MG63 (cell line): Measurements from ENCODE around the gene STK11. TPM values are rescaled to one million over a fixed set of nuclear protein-coding genes. Genes with fewer than 3 reads are reported as not detected.

Experiments
- DNase-seq: peaks from one replicate; pipeline ENCODE4 v3.0.0-alpha.2; 2020
- H3K27me3 ChIP-seq: fragments of 250-450 bp; sonication (Bioruptor Pico); 2 replicates; pipeline ENCODE4 v1.5.1; 2020; ENCODE audit warnings: mild to moderate bottlenecking, moderate library complexity
- H3K36me3 ChIP-seq: fragments of 250-450 bp; sonication (Bioruptor Pico); 2 replicates; pipeline ENCODE4 v1.5.1; 2020; ENCODE audit warnings: mild to moderate bottlenecking, moderate library complexity
- H3K4me3 ChIP-seq: fragments of 250-450 bp; sonication (Bioruptor Pico); 2 replicates; pipeline ENCODE4 v1.5.1; 2020; ENCODE audit warnings: mild to moderate bottlenecking, moderate library complexity
- H3K9me3 ChIP-seq: fragments of 250-450 bp; sonication (Bioruptor Pico); 2 replicates; pipeline ENCODE4 v1.5.1; 2020; ENCODE audit warnings: mild to moderate bottlenecking, moderate library complexity
- total RNA-seq: library from RNA; depleted of rRNA; stranded (reverse); fragments of >200 nt; shearing (Covaris generic); gene quantifications from 2 replicates; pipeline ENCODE4 v1.2.3, GENCODE V29; 2014; ENCODE audit warnings: low replicate concordance

STK11 gene
- total RNA-seq, 1 experiment from 2014 or later: 51.5 TPM

DNA sequence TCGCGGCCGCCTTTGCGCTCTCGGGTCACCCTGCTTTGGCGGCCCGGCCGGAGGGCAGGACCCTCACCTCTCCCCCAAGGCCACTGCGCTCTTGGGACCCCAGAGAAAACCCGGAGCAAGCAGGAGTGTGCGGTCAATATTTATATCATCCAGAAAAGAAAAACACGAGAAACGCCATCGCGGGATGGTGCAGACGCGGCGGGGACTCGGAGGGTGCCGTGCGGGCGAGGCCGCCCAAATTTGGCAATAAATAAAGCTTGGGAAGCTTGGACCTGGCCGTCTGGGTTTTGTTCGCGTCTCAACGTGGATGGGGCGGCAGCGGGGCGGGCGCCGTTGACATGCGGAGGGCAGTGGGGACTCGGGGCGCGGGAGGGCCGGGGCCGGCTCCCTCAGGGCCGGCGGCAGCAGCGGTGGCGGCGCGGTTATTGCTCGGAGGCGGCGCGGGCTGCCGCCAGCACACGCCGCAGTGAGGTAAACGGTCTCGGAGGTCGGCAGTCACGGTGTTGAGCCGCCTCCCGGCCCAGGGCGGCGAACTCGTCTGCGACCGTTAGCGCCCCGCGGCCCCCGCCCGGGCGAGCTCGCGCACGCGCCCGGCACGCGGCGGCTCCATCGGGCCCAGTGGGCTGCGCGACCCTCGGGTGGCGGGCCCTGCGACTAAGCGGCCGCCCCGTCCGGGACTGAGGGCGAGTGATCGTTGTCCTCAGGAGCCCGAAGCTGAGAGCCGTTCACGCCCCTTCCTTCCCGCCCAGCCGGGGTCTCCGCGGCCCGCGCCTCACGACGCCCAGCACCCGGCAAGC lies 22.8 kb downstream of the STK11 start:
- Histone ChIP-seq H3K4me3 (no peak overlapping the region), H3K9me3 (no peaks in the 10 kb centered on the region), H3K36me3 (no peaks in the 10 kb centered on the region), H3K27me3 (no peaks in the 10 kb centered on the region)
- no peak for DNase-seq

DNA sequence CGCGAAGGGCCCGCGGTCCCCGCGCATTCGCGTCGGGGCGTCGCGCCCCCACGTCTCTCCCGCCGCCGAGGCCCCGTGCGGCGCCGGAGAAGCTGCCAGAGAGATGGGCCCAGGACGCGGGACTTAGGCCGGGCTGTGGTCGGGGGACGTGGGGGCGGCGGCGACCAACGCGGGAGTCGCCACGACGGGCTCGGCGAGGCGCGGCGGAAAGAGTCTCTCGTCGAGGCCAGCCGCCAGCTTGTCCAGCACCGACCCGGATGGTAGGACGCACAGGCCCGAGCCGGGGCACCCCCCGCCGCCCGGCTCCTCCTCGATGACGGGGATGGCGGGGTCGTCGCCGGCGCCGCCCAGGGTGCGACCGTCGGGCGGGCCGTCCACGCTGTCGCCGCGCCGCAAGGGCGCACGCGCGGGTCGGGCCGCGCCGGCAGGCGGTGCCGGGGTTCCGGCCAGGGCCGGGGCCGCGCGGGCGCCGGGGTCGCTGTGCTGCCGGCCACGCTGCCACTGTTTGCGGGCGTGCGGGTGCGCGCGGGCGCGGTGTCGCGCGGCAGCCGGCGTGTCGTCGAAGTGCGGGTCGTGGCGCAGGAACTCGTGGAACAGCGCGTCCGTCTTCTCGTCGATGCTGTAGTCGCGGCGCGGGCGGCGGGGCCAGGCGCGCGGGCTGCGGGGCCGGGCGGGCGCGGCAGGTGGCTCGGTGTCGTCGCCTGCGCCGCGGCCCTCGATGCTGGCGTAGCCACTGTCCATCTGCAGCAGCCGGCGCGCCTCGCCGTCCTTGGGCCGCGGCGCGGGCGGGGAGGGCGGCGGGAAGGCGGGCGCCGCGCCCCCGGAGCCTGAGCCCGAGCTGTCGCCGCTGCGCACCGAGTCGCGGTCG lies 23.7 kb downstream of the STK11 start:
- H3K36me3 ChIP-seq: no peaks in the 10 kb centered on the region
- no peaks in the 10 kb centered on the region for H3K9me3 ChIP-seq
- no peak for DNase-seq
- no peak overlapping the region for H3K4me3 ChIP-seq
- H3K27me3 ChIP-seq: no peaks in the 10 kb centered on the region

DNA sequence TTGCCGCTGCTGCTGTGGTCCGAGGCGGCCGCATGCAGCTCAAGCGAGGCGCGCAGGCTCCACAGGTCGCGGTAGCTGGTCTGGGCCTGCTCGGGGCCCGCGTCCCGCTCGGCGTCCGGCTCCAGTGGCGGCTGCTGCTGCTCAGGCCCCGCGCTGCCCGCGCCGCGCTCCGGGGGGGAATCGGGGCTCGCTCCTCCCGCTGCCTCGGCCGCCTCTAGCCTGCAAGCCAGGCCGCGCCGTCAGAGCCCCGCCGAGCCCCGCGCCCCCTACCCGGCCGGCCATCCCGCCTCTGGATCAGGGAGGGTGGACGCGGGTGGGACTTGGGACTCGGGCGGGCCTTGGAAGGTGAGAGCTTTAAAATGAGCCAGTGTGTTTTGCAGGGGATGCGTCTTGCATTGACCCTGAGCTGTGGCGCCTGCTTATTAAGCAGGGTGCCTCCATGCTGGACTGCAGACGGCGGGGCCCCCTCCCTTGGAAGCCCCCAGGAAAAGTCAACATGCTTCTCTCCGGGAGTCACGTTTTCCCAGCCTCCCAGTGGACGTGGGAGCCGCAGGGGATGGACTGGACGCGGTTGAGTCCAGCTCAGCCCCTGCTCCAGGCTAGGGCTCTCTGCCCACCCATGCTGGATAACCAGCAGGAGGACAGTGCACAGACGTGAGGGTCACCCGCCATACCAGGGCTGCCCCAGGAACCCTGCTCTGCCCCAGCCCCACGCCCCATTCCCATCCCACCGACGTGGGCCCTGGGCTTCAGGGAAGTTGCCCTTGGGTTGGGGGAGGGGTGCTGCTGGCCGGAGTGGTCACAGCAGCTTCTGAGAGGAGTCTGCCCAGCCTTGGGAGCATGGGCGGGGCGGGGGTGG lies 24.6 kb downstream of the STK11 start:
- no peak for DNase-seq
- Histone ChIP-seq H3K9me3 (no peaks in the 10 kb centered on the region), H3K4me3 (no peak overlapping the region), H3K27me3 (no peaks in the 10 kb centered on the region), H3K36me3 (no peaks in the 10 kb centered on the region)

DNA sequence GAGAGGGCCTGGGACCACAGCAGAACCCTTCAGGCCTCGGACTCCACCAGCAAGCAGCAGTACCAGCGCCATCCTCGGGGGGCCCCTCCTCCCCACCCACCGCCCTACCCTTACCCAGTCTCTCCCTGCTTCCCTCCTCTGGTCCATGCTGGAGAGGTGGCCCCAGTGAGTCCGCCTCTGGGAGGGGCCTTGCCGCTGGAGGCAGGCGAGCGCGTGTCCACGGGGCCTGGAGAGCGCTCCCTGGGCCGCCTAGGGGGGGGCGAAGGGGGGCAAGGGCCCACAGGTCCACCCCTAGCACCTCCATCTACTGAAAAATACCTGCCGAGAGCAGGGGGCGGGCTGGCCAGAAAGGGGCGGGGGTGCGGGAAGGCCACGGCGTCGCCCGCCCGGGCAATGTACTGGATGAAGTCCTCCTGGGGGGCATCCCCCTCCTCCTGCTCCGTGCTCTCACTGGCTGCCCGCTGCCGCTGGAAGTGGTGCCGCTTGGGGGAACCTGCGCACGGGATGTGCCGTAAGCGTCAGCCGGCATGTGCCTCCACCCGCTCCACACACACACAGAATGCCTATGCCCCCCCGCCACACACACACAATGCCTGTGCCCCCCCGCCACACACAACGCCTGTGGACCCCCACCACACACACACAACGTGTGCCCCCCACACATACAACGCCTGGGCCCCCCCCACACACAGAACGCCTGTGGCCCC lies 25.4 kb downstream of the STK11 start:
- H3K9me3 ChIP-seq: no peaks in the 10 kb centered on the region
- H3K27me3 ChIP-seq: no peaks in the 10 kb centered on the region
- no peaks in the 10 kb centered on the region for H3K36me3 ChIP-seq
- no peak for DNase-seq
- H3K4me3 ChIP-seq: no peak overlapping the region

DNA sequence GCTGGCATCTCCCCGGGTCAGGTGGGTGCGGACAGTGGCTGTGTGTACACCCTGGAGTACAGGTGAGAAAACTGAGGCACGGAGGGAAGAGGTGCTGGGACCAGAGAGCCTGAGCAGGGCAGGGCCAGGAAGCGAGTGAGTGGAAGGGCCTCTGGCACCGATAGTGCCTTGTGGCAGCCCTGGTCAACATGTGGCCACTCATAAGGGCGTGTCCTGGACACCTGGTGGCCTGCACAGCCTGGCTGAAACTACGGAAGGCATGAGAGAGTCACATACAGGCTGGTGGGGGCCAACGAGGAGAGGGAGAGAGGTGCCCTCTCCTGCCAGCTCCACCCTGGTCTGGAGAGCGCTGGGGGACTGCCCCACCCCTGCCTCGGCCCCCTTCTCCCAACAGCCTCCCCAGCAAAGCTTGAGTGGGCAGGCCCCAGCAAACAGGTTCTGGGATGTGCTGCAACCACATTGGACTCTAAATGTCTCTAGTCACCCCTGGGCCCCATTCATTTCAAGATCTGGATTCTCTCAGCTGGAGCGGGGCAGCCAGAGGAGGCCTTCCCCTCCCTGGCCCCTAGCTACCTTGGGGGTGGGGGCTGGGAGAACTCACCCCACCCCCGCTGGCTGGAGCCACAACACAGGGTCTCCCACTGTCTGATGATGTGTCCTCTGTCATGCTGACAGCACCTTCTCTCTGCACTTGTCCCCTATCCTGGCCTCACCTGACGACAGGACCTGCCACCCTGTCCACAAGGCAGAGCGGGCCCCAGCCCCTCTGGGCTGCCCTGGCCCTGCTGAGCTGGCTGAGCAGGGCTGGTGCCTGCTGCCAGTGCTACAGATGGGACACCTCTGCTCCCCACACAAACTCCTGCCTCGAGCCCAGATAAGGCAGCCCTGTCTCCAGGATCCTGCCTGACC lies 26.4 kb downstream of the STK11 start:
- Histone ChIP-seq H3K4me3 (no peak overlapping the region), H3K36me3 (no peaks in the 10 kb centered on the region), H3K9me3 (no peaks in the 10 kb centered on the region), H3K27me3 (no peaks in the 10 kb centered on the region)
- DNase-seq: no peak

DNA sequence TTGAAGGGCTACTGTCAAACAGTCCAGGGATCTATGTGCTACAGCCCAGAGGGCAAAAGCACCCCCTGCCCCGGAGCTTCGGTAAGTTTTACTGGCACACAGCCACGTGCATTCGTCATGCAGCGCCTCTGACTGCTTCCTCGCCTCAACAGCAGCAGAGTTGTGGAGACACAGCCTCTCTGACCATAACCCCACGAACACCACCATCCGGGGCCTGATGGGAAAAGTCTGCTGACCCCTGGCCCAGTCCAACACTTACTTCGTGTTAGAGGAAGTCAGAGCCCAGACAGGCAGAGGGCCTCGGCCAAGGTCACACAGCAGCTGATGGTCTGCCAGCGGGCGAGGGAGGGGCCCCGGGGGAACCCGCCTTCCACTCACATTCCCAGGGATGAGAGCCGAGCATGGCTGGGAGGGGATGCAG lies 27.1 kb downstream of the STK11 start:
- DNase-seq: no peak
- Histone ChIP-seq H3K27me3 (no peaks in the 10 kb centered on the region), H3K9me3 (no peaks in the 10 kb centered on the region), H3K4me3 (no peak overlapping the region), H3K36me3 (no peaks in the 10 kb centered on the region)

DNA sequence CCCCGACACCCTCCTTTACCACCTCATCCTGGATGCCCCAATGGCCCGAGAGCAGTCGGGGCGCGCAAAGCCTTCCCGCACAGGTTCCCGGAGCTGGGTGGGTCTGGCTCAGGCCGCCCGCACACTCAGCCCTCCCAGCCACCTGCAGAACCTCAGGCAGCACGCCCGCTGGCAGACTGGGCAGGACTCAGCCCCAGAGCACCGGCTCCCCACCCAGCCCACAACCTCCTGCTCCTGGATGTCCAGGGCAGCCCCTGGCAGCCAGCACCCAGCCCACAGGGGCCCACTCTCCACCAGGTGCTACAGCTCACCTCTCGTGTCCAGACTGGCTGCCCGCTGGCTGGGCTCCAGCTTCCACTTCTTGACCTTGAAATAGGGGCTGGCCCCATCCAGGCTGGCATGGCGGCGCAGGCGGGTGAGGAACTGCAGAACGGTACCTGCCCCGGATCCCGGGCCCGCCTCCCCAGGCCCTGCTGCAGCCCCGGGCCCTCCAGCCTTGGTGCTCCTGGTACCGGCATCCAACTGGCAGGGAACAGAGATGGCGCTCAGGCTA lies 27.6 kb downstream of the STK11 start:
- no peak for DNase-seq
- no peaks in the 10 kb centered on the region for H3K9me3 ChIP-seq
- no peak overlapping the region for H3K4me3 ChIP-seq
- H3K27me3 ChIP-seq: no peaks in the 10 kb centered on the region
- no peaks in the 10 kb centered on the region for H3K36me3 ChIP-seq

DNA sequence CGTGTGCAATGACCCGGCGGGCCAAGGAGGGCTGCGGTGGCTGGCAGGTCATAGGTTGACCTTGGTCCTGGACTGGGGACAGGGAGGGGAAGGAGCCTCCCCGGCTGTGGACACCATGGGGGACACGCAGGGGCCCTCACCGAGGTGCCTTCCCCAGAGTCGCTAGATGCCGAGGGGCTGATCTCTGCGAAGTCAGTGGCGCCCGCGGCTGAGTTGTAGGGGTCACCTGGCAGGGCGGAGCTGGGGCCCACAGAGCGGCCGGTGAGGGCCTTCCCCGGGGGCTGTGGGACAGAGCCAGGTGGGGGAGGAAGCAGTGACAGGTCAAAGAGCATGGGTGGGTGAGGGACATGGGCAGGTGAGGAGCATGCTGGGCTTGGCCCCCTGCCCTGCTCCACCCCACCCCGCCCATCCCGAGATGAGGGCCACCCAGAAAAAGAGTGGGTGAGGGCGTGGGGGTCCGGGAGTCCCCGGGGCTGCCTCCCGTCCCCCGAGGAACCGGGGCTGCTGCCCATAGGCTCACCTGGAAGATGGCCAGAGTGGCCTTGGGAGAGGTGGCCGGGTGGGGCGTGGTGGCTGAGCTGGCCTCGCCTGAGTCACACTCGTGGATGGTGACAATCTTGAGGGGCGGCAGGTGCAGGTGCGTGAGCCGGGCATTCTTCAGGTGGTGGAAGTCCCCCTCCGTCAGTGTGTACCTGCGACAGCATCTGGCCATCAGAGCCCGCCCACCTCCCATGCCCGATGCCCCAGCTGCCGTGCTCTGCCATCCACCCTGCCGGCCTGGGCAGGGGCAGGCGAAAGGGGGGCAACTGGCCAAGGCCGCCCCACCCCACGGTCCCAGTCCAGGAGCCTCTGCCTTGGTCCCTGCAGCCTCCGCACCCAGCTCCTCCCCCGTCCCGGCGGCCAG lies 28.7 kb downstream of the STK11 start:
- H3K4me3 ChIP-seq: no peak overlapping the region
- H3K27me3 ChIP-seq: no peaks in the 10 kb centered on the region
- no peaks in the 10 kb centered on the region for H3K9me3 ChIP-seq
- DNase-seq: no peak
- no peaks in the 10 kb centered on the region for H3K36me3 ChIP-seq

DNA sequence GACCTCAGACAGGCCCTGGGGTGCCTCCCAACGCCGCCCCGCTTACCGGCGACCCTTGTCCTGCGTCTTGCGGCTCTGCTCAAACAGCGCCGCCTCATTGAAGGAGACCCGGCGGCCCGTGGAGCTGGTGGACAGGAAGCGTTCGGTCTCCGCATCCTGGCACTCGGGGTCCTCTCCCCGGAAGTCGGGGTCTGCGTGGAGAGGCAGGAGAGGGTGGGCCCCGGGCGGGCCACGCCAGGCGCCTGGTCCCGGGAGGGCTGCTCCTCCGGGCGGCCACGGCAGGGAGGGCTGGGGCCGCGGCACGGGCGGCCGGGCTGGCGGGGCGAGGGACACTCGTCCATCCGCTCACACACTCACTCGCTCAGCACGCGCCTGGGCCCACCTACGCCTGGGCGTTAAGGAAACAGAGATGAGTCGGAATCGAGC lies 29.4 kb downstream of the STK11 start:
- no peaks in the 10 kb centered on the region for H3K36me3 ChIP-seq
- H3K4me3 ChIP-seq: no peak overlapping the region
- DNase-seq: no peak
- H3K27me3 ChIP-seq: no peaks in the 10 kb centered on the region
- H3K9me3 ChIP-seq: no peaks in the 10 kb centered on the region

DNA sequence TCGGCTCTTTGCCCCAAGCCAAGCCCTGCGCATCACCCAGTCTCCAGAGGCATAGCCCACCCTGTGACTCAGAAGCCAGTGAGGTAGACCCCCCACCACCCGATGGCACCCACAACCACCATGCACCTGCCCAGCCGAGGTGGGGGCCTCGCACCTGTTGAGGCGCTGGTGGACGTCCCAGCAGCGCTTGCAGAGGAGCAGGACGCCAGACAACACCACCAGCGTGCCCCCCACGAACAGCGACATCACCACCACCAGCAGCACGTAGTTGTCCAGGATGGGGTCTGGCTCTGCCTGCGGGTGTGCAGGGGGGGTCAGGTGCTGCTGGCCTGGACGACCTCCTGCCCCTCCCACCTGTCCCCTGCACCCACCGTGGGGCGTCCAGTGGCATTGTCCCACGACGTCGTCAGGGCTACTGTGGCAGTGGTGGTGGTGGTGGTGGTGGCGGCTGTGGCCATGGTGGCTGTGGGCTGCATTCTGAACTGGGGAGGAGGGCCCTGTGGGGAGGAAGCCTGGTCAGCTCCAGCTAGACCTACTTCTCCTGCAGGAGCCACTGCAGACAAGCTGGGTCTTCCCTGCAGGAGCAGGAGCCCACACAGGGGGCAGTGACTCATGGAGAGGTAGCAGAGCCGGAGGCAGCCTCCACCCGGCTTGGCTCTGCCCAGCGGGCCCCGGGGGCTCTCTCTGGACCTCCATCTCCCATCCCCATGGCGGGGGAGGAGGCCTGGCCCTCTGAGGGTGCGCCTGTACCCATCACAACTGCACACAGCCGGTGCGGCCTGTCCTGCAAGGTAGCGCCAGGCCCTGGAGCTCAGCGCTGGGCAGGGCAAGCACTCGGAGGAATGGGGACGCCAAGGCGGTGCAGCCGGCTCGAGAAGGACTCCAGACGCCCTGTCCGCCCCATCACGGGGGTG lies 30.3 kb downstream of the STK11 start:
- Histone ChIP-seq H3K27me3 (no peaks in the 10 kb centered on the region), H3K36me3 (no peaks in the 10 kb centered on the region), H3K9me3 (no peaks in the 10 kb centered on the region), H3K4me3 (no peak overlapping the region)
- DNase-seq: no peak

DNA sequence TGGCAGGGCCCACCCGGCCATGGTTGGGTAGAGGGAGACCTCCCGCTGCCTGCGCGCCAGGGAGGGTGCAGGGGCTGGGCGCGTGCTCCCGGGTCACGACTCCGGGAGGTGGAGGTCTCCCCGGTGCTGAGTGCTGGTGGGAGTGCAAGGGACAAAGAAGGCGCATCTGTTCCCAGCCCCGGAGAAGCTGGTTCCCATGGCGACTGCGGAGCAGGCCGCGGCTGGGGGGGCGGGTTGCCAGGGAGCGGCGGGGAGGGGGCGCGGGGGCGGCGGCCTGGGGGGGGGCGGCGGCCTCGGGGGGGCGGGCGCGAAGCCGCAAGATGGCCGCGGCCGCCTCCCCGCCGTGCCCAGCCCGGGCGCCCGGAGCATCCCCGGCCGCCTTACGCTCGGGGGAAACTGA lies 31.0 kb downstream of the STK11 start:
- Histone ChIP-seq H3K36me3 (no peaks in the 10 kb centered on the region), H3K9me3 (no peaks in the 10 kb centered on the region), H3K27me3 (no peaks in the 10 kb centered on the region), H3K4me3 (peak overlapping the region; percentile 54)
- DNase-seq: no peak

DNA sequence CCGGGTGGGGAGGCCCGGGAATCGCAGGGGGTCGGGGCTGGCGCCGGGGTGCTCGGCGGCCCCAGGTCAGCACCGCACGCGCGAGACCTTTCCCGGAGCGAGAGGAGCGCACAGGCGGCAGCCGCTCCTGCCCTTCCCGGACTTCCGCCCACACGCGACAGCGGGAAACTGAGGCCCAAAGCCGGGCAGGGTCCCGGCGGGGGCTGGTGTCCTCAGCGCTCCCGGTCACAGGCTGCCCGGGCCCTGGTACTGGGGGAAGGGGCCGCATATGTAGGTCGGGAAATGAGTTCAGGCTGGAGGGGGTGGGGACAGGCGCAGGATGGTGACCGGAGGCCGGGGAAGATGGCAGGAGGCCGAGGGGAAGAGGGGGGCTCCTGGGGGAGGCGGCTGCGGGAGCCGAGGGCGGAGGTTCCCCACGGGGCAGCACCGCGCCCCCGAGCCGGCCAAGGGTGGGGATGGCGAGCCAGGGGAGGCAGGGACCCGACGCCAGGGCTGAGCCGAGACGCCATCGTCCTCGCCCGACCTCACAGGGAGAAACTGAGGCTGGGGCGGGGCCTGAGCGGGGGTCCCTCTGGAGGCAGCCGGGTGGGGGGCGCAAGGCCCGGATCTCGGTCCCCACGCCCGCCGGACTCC lies 31.6 kb downstream of the STK11 start:
- Histone ChIP-seq H3K4me3 (peak overlapping the region; percentile 54), H3K9me3 (no peaks in the 10 kb centered on the region), H3K27me3 (no peaks in the 10 kb centered on the region), H3K36me3 (no peaks in the 10 kb centered on the region)
- DNase-seq: no peak

DNA sequence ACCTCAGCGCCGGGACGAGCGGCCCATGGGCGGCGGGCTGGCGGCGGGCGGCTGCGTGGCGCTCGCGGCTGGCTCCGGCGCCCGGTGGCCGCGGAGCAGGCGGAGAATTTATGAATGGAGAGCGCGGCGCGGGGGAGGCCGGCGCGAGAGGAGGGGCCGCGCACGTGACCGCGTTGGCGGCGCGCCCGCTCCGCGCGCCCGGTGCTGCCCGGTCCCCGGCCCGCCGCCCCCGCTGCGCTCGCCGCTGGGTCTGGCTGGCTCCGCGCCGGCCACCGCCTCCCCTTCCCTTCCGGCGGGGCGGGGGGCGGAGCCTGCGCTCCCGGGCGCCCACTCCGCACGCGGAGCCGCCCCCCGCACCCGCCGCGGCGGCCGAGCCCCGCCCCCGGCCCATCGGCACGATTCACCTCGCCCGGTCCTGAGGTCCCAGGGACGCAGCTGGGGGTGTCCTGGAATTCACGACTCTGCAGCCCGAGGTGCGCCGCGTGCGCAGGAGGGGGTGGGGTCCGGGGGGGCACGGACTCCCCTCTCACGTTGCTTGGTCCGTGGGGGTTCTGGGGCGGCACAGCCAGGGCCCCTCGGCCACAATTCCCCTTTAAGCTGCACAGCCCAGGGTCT lies 32.3 kb downstream of the STK11 start, which contains the start of gene CBARP:
Gene CBARP, minus strand, starts transcription at position 252 of the 615 bp plus-strand sequence. CDS start 1,905 bp downstream, outside the sequence.
- Histone ChIP-seq H3K27me3 (no peaks in the 10 kb centered on the region), H3K36me3 (no peaks in the 10 kb centered on the region), H3K4me3 (peak within 1 kb of the TSS; percentile 54), H3K9me3 (no peaks in the 10 kb centered on the region)
- peak; percentile 52 for DNase-seq
